Activated CD4-positive, alpha-beta T cell treated with anti-CD3 and anti-CD28 coated beads, Interleukin-2, amount 50 U/mL, for 4 hours (primary cell): ENCODE data around the gene CDH4.

Experiments used
- DNase-seq, 2 experiments: peaks; one replicate each; pipeline ENCODE4 v3.0.0-alpha.2; 2020

The CDH4 gene

GRCh38 chr20:61748376-61748775 is 496.3 kb downstream of the CDH4 start:
- DNase-seq: no peak

DNA sequence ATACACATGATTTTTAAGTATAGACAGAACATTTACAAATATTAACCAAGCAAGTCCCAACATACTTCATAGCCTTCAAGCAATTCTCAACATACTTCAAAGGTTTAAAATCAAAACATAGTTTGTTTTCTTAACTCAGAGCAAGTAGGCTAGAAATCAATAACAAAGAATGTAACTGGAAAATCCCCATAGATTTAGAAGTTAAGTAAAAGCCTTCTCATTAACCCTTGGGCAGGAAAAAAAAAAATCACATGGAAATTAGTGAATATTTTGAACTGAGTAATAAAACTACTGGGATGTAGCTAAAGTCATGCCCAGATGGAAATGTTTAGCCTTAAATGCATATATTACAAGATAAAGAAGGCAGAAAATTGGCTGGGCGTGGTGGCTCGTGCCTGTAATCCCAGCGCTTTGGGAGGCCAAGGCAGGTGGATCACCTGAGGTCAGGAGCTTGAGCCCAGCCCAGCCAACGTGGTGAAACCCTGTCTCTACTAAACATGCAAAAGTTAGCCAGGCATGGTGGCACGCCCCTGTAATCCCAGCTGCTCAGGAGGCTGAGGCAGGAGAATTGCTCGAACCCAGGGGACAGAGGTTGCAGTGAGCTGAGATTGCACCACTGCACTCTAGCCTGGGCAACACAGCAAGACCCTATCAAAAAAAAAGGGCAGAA is 497.5 kb downstream of the CDH4 start:
- DNase-seq: no peak

DNA sequence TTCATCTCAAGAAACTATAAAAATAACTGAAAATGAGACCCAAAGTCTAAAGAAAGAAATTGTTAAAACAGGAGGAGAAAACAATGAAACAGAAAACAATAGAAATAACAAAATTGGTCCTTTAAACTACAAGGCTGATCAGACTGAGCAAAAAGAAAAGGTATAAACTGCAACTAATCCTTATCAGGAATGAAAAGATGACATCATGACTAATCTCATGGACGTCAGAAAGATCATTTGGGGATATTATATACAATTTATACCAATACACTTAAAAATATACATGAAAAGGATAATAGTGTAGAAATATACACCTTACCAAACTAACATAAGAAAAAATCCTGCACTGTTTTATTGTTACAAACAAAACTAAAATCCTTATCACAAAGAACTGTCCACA is 498.0 kb downstream of the CDH4 start:
- no peak for DNase-seq

GRCh38 chr20:61752576-61752975 is 500.5 kb downstream of the CDH4 start:
- no peak for DNase-seq

GRCh38 chr20:61753316-61753942 is 501.4 kb downstream of the CDH4 start:
- no peak for DNase-seq

- no peak for DNase-seq
Observed at GRCh38 chr20:61753987-61754956, 502.2 kb downstream of the CDH4 start.

GRCh38 chr20:61754976-61755778 is 503.1 kb downstream of the CDH4 start:
- no peak for DNase-seq

DNA sequence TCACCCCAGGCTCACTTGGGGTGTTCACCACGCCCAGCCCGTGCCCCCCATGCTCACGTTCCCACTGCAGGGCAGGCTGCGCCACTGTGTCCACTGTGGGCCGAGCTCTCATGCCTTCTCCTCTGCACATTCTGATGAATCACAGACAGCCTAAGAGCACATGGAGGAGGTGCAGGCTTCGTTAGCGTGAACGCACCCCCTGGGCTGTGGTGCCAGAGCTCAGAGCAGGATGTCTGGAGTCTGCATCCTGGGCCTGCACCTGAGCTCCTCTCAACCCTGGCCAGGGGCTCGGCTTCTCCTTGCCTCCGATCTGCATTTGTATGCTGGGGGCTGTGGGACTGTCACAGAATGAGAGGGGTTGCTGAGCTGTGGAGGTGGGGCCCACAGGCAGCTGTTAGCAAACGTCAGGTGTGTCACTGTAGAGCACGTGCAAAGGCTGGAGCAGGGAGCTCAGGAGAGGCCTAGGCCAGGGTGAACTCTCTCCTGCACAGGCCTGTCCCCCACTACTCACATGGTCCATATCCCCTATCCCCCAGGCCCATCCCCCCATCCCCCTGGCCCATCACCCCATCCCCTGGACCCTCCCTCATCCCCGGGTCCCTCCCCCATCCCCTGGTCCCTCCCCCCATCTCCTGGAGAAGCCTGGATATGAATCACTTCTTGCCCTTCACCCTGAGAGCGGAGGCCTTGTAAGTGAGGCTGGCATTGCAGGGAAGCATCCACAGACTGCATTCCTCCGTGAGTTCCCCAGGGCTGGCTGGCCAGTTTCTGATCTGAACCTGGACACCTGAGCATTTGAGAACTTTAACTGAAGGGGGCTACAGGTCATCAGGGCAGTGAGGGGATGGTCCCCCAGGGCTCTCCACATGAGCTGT is 504.1 kb downstream of the CDH4 start:
- no peak for DNase-seq

GRCh38 chr20:61756966-61757677 is 505.1 kb downstream of the CDH4 start:
- no peak for DNase-seq

GRCh38 chr20:61757678-61758563 is 505.9 kb downstream of the CDH4 start:
- DNase-seq: no peak

DNA sequence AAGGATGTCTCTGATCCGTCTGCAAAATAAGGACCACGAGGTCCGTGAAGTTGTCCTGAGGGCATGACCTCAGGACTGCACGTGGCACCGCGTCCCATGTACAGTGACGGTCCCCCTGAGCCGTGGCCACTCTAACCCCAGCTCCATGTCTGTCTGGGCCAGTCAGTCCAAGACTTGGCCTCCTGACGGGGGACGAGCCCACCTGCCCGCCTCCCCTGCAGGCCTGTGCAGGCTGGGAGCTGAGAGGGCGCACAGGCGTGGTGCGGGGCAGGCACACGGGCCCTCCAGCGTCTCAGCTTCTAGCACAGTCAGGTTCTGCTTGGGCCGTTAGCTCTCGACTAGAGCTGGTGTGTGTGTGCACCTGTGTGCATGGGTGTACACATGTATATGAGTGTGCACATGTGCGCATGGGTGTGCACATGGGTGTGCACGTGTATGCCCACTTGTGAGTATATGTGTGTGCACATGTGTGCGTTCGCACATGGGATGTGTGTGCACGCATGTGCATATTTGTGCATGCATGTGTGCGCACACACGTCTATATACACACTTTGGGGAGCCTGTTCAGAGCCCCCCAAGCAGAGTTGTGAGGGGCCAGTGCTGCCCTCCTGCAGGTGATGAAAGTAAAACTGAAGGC is 506.6 kb downstream of the CDH4 start:
- DNase-seq: no peak

DNA sequence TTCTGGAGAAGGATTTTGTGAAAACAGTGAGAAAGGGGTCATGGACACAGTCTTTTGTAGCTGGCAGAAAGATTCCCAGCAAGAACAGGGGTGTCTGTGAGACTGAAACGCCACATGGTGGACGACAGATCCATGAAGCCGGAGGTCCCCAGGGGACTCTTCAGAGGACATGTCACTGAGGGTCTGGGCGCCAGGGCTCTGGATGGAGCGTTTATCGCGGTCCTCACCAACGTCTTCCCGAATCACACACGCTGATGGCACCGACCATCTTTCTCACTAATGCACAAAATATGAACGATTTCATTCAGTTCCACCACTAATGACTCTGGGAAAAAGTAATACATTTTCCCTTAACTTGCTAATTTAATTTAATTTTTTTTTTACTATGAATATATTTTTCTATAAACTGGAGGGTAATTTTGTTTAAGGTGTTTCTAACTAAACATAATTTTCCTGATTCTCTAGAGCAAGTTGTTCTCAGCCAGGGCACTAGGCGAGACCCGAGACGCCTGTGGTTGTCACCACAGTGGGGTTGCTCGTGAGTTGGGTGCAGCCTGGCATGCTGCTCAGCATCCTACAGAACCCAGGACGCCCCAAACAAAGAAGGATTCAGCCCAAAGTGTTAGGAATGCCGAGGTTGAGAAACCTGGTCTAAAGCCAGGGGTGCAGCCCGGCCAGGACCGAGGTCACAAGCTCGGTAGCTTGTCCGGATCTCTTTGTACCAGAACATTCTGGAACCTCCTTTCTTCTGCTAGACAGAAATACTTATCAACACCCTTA is 507.4 kb downstream of the CDH4 start:
- DNase-seq: no peak

DNA sequence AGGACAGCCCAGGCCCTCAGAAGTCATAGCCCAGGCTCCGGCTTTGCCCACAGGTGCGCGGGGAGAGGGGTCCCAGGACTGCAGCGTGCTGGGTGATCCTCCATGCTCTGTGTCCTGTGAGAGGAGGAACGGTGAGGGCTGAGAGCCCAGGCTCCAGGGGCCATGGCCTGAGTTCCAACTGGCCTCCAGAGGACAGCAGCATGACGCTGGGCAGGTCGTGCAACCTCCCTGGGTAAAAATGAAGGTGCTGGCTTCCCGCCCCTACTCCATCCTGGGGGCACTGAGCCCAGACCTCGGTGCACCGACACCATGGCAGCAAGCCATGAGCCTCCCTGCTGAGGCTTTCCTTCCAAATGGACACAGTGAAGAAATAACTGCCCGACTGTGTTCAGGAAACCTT is 508.3 kb downstream of the CDH4 start:
- no peak for DNase-seq

- no peak for DNase-seq
Observed at GRCh38 chr20:61760731-61761130, 508.7 kb downstream of the CDH4 start.

DNA sequence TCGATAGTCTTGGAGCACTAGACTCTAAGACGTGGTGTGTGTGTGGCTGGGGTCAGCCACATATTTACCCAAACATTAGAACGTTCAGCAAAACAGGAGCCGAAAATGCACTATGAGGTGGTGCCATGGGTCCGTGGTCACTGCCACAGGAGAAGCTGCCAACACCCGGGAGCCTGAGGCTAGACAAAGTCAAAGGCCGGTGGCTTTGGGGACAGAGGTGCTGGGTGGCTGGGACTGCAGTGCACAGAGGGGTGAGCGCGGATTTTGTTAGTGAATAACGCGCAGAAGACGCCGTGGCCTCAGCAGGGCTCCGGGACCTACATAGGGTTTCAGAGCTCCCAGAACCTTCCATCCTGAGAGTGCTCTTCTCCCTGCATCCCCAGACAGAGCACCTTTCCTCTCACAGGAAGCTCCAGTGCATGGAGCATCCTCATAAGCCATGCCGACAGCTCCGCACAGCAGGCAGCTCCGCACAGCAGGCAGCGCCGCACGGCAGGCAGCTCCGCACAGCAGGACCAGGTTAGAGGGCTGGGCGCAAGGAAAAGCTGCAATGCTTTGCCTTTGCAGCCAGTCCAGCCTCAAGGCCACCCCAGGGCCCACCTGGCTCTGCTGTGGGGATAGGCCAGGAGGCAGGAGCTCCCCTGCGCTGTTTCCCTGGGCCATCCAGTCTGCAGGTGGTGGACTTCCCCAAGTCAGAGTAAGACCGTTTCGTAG is 509.5 kb downstream of the CDH4 start:
- no peak for DNase-seq

- DNase-seq: no peak
Observed at GRCh38 chr20:61762167-61762710, 510.2 kb downstream of the CDH4 start.

- DNase-seq: no peak
Observed at GRCh38 chr20:61762886-61763739, 511.1 kb downstream of the CDH4 start.
